H9 (cell line): Measurements from ENCODE around the gene CLEC3B. TPM values are rescaled to one million over a fixed set of nuclear protein-coding genes. Genes with fewer than 3 reads are reported as not detected.

ENCODE experiments used
- DNase-seq: peaks from one replicate; pipeline ENCODE4 v3.0.0-alpha.2; 2017
- H2AFZ ChIP-seq: one replicate; pipeline ENCODE4 v1.6.1; 2013; ENCODE audit warnings: mild to moderate bottlenecking, low read length, control low read depth, moderate library complexity
- H2AK5ac ChIP-seq: 2 replicates; pipeline ENCODE4 v1.6.1; 2013; ENCODE audit warnings: low read length, control low read depth, mixed read lengths; ENCODE audit not compliant: insufficient read length
- H2BK120ac ChIP-seq: one replicate; pipeline ENCODE4 v1.6.1; 2013; ENCODE audit warnings: low read depth, mild to moderate bottlenecking, low read length, control low read depth, inconsistent platforms; ENCODE audit not compliant: poor library complexity, severe bottlenecking
- H2BK12ac ChIP-seq: 2 replicates; pipeline ENCODE4 v1.6.1; 2013; ENCODE audit warnings: low read length, control low read depth, mixed read lengths, low read depth; ENCODE audit not compliant: insufficient read length
- H2BK15ac ChIP-seq: 2 replicates; pipeline ENCODE4 v1.6.1; 2013; ENCODE audit warnings: low read depth, low read length, control low read depth
- H2BK20ac ChIP-seq: one replicate; pipeline ENCODE4 v1.6.1; 2013; ENCODE audit warnings: low read depth, mild to moderate bottlenecking, low read length, control low read depth, inconsistent platforms; ENCODE audit not compliant: poor library complexity, severe bottlenecking
- H2BK5ac ChIP-seq: 2 replicates; pipeline ENCODE4 v1.6.1; 2013; ENCODE audit warnings: low read length, control low read depth, mixed read lengths; ENCODE audit not compliant: insufficient read length
- H3K14ac ChIP-seq: 2 replicates; pipeline ENCODE4 v1.6.1; 2013; ENCODE audit warnings: low read length, control low read depth; ENCODE audit not compliant: insufficient read depth
- H3K18ac ChIP-seq: 2 replicates; pipeline ENCODE4 v1.6.1; 2013; ENCODE audit warnings: low read depth, mild to moderate bottlenecking, mixed read lengths, low read length, control low read depth; ENCODE audit not compliant: insufficient read length
- H3K23ac ChIP-seq: 2 replicates; pipeline ENCODE4 v1.6.1; 2013; ENCODE audit warnings: low read length, control low read depth, mixed read lengths, low read depth; ENCODE audit not compliant: insufficient read length
- H3K23me2 ChIP-seq: 2 replicates; pipeline ENCODE4 v1.6.1; 2013; ENCODE audit warnings: low read depth, mild to moderate bottlenecking, mixed read lengths, low read length, control low read depth; ENCODE audit not compliant: insufficient read length, poor library complexity, severe bottlenecking
- H3K27ac ChIP-seq: 2 replicates; pipeline ENCODE4 v1.5.1; 2013; ENCODE audit warnings: low read length, control low read depth, mixed read lengths, low read depth; ENCODE audit not compliant: insufficient read length
- H3K27me3 ChIP-seq: 2 replicates; pipeline ENCODE4 v1.6.1; 2013; ENCODE audit warnings: low read length, control low read depth, inconsistent platforms; ENCODE audit not compliant: insufficient read depth
- H3K4ac ChIP-seq: 2 replicates; pipeline ENCODE4 v1.6.1; 2013; ENCODE audit warnings: low read depth, mild to moderate bottlenecking, control low read depth, inconsistent platforms, low read length, moderate library complexity
- H3K4me1 ChIP-seq: 2 replicates; pipeline ENCODE4 v1.6.1; 2013; ENCODE audit warnings: low read length, control low read depth, inconsistent platforms; ENCODE audit not compliant: insufficient read depth
- H3K4me2 ChIP-seq: 2 replicates; pipeline ENCODE4 v1.6.1; 2013; ENCODE audit warnings: low read length, control low read depth, mixed read lengths; ENCODE audit not compliant: insufficient read length, insufficient read depth
- H3K56ac ChIP-seq: 2 replicates; pipeline ENCODE4 v1.6.1; 2013; ENCODE audit warnings: low read depth, mild to moderate bottlenecking, mixed read lengths, low read length, control low read depth; ENCODE audit not compliant: insufficient read length
- H3K79me1 ChIP-seq: 2 replicates; pipeline ENCODE4 v1.6.1; 2013; ENCODE audit warnings: low read depth, mild to moderate bottlenecking, moderate library complexity, low read length, control low read depth, inconsistent platforms; ENCODE audit not compliant: insufficient read depth, poor library complexity, severe bottlenecking
- H3K79me2 ChIP-seq: 2 replicates; pipeline ENCODE4 v1.6.1; 2013; ENCODE audit warnings: low read length, control low read depth, inconsistent platforms; ENCODE audit not compliant: insufficient read depth
- H3K9ac ChIP-seq: 2 replicates; pipeline ENCODE4 v1.6.1; 2013; ENCODE audit warnings: low read length, control low read depth, mixed read lengths; ENCODE audit not compliant: insufficient read length; ENCODE audit errors: extremely low read depth
- H3K9me3 ChIP-seq: one replicate; pipeline ENCODE4 v1.6.1; 2013; ENCODE audit warnings: low read depth, low read length, inconsistent platforms; ENCODE audit not compliant: control insufficient read depth
- H3T11ph ChIP-seq: one replicate; pipeline ENCODE4 v1.6.1; 2013; ENCODE audit warnings: mild to moderate bottlenecking, low read length, control low read depth, inconsistent platforms
- H4K20me1 ChIP-seq: one replicate; pipeline ENCODE4 v1.6.1; 2013; ENCODE audit not compliant: control insufficient read depth, insufficient read length, insufficient read depth
- H4K5ac ChIP-seq: 2 replicates; pipeline ENCODE4 v1.6.1; 2013; ENCODE audit warnings: low read depth, mild to moderate bottlenecking, mixed read lengths, low read length, control low read depth; ENCODE audit not compliant: insufficient read length
- H4K8ac ChIP-seq: replicated peaks from 2 replicates; pipeline ENCODE4 v1.6.1; 2013; ENCODE audit warnings: low read length, control low read depth, mixed read lengths, low read depth; ENCODE audit not compliant: insufficient read length
- H4K91ac ChIP-seq: 2 replicates; pipeline ENCODE4 v1.6.1; 2013; ENCODE audit warnings: low read depth, mild to moderate bottlenecking, moderate library complexity, mixed read lengths, low read length, control low read depth; ENCODE audit not compliant: insufficient read length
- H3K27ac Mint-ChIP-seq, 3 experiments: 2 replicates in 2 of 3; 3 replicates in 1 of 3; pipeline ENCODE4 v1.8.0; 2020 to 2021; ENCODE audit warnings: mixed read lengths in 3 of 3, mild to moderate bottlenecking in 1 of 3, moderate library complexity in 1 of 3
- H3K27me3 Mint-ChIP-seq: 2 replicates; pipeline ENCODE4 v1.8.0; 2021; ENCODE audit warnings: low read depth, mild to moderate bottlenecking, moderate library complexity, mixed read lengths
- H3K36me3 Mint-ChIP-seq, 3 experiments: 2 replicates in 2 of 3; 3 replicates in 1 of 3; pipeline ENCODE4 v1.8.0; 2020 to 2021; ENCODE audit warnings: low read depth in 3 of 3, mixed read lengths in 3 of 3; ENCODE audit not compliant: insufficient read depth in 1 of 3
- H3K4me1 Mint-ChIP-seq, 2 experiments: 2 replicates each; pipeline ENCODE4 v1.8.0; 2020; ENCODE audit warnings: mixed read lengths in 2 of 2
- H3K4me3 Mint-ChIP-seq, 2 experiments: 2 replicates in 1 of 2; 3 replicates in 1 of 2; pipeline ENCODE4 v1.8.0; 2020 to 2021; ENCODE audit warnings: mild to moderate bottlenecking in 2 of 2, mixed read lengths in 2 of 2, moderate library complexity in 1 of 2
- H3K9me3 Mint-ChIP-seq, 2 experiments: 2 replicates in 1 of 2; 3 replicates in 1 of 2; pipeline ENCODE4 v1.8.0; 2020; ENCODE audit warnings: mild to moderate bottlenecking in 2 of 2, mixed read lengths in 2 of 2, moderate library complexity in 1 of 2
- CTCF ChIP-seq: fragments of 200-600 bp; sonication (generic); conservative IDR thresholded peaks from 3 replicates; pipeline ENCODE4 v1.8.0; 2021; ENCODE audit warnings: antibody characterized with exemption, mild to moderate bottlenecking
- WGBS: extraction: QIAGEN DNeasy Blood & Tissue Kit; methylation state at CpG from one replicate; pipeline ENCODE4 v1.1.7; 2013; ENCODE audit warnings: missing lambda C conversion rate, low lambda C conversion rate, mixed read lengths; ENCODE audit not compliant: insufficient read length; ENCODE audit errors: extremely low coverage; 5-methylcytosine and 5-hydroxymethylcytosine counted together
- total RNA-seq: library from RNA; stranded (reverse); gene quantifications from 2 replicates; pipeline ENCODE4 v1.2.1, GENCODE V29; 2021

Gene CLEC3B
- total RNA-seq, 1 experiment from 2014 or later: not detected

GRCh38 chr3:45037720-45038455 lies 11.8 kb downstream of the CLEC3B start:
- Histone ChIP-seq H3K79me1 (no peaks in the 10 kb centered on the region), H3K79me2 (no peaks in the 10 kb centered on the region), H2AFZ (no peak overlapping the region), H3K23ac (no peak overlapping the region), H3K56ac (no peak overlapping the region), H4K20me1 (no peaks in the 10 kb centered on the region), H2BK120ac (no peak overlapping the region), H3K4me2 (no peak overlapping the region), H4K91ac (no peak overlapping the region), H3K9ac (no peak overlapping the region), H4K5ac (no peak overlapping the region), H3K27ac (no peak overlapping the region), H3K4me1 (no peaks in the 10 kb centered on the region; the same call in 1 of the 2 replicates), H3T11ph (no peak overlapping the region), H3K23me2 (peaks cover 4% of the 10 kb centered on the region), H2BK15ac (no peak overlapping the region), H3K9me3 (no peaks in the 10 kb centered on the region), H2BK12ac (no peak overlapping the region), H3K18ac (no peak overlapping the region), H2BK5ac (no peak overlapping the region), H2AK5ac (no peak overlapping the region), H4K8ac (no peak overlapping the region), H3K14ac (no peak overlapping the region), H3K4ac (no peak overlapping the region), H3K27me3 (peaks cover 20% of the 10 kb centered on the region; the same call in 1 of the 2 replicates), H2BK20ac (no peak overlapping the region)
- no peak overlapping the region for H3K27ac Mint-ChIP-seq
- H3K4me3 Mint-ChIP-seq: peak overlapping the region in 1 of 2 experiments; percentile 27; a peak in 2 of 5 replicates
- no CpG with 5 or more reads among the region's 11 CpGs for WGBS
- H3K4me1 Mint-ChIP-seq: peaks cover 19 to 22% of the 10 kb centered on the region in 2 experiments
- H3K27me3 Mint-ChIP-seq: peaks cover 62% of the 10 kb centered on the region
- 0 out of 5 replicates have a peak, but pooled peaks cover 0 to 2% of the 10 kb centered on the region in 2 experiments for H3K9me3 Mint-ChIP-seq
- H3K36me3 Mint-ChIP-seq: no peaks in the 10 kb centered on the region
- peak; percentile 98 for TF ChIP-seq CTCF
- DNase-seq: peak; percentile 95
